Measurements from ENCODE around the gene TMEM131.

DNA sequence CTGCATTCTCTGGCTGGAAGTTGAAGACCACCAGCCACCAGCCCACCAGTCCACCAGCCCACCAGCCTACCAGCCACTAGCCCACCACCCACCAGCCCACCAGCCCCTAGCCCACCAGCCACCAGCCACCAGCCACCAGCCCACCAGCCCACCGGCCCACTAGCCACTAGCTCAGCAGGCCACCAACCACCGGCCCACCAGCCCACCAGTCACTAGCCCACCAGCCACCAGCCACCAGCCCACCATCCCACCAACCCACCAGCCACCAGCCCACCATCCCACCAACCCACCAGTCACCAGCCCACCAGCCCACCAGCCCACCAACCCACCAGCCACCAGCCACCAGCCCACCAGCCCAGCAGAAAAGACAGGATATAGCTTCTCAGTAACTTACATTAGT lies 18.6 kb upstream of the TMEM131 start:
- TF ChIP-seq, protein P1, sequence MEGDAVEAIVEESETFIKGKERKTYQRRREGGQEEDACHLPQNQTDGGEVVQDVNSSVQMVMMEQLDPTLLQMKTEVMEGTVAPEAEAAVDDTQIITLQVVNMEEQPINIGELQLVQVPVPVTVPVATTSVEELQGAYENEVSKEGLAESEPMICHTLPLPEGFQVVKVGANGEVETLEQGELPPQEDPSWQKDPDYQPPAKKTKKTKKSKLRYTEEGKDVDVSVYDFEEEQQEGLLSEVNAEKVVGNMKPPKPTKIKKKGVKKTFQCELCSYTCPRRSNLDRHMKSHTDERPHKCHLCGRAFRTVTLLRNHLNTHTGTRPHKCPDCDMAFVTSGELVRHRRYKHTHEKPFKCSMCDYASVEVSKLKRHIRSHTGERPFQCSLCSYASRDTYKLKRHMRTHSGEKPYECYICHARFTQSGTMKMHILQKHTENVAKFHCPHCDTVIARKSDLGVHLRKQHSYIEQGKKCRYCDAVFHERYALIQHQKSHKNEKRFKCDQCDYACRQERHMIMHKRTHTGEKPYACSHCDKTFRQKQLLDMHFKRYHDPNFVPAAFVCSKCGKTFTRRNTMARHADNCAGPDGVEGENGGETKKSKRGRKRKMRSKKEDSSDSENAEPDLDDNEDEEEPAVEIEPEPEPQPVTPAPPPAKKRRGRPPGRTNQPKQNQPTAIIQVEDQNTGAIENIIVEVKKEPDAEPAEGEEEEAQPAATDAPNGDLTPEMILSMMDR (IDR thresholded peaks at IDR 0.05; ENCODE audit: borderline replicate concordance, extremely low read depth, low read length, poor library complexity, severe bottlenecking), result no peak
- no peak for TF ChIP-seq EZH2 (IDR thresholded peaks at IDR 0.05; ENCODE audit: borderline replicate concordance, low read depth, low read length, severe bottlenecking)

All from DND-41 (cell line).